Measurements from ENCODE around the gene FUT7. TPM values are rescaled to one million over a fixed set of nuclear protein-coding genes. Genes with fewer than 3 reads are reported as not detected.

Gene FUT7
- total and polyA plus RNA-seq, 9 of the 15 experiments (the other 6 are each of a cell fraction or from before 2014, with no cell fraction given), result not detected

DNA sequence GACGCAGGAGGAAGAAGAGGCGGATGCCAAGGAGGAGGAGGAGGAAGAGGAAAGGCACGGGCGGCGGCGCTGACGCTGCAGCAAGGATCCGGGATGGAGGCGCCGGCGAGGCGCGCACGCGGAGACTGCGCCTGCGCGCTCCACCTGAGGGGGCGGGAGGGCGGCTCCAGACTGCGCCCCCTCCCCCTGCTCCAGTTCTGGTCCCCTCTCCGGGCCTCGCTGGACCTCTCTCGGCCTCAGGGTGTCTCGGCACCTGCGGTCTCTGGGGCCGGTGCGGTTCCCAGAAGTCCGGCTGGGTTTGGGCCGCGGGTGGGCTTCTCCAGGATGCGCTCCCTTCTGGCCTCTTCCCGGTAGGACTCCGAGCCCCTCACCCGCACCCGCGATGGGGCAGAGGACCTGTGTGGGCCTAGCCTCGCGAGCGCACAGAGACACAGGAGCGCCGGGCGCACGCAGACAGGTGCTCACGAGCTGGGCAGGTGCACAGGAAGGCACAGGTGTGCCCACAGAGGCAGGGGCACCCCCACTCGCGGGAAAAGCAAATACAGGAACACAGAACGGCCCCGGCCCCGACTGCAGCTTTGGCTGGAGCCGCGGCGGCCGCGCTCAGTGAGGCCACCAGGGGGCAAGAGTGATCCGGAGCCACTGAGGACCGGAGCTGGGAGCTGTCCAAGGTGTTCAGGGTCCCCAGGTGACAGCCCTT is 14.3 kb upstream of the FUT7 start, which contains the start of gene NPDC1 (continued):
- TF ChIP-seq, protein P1, sequence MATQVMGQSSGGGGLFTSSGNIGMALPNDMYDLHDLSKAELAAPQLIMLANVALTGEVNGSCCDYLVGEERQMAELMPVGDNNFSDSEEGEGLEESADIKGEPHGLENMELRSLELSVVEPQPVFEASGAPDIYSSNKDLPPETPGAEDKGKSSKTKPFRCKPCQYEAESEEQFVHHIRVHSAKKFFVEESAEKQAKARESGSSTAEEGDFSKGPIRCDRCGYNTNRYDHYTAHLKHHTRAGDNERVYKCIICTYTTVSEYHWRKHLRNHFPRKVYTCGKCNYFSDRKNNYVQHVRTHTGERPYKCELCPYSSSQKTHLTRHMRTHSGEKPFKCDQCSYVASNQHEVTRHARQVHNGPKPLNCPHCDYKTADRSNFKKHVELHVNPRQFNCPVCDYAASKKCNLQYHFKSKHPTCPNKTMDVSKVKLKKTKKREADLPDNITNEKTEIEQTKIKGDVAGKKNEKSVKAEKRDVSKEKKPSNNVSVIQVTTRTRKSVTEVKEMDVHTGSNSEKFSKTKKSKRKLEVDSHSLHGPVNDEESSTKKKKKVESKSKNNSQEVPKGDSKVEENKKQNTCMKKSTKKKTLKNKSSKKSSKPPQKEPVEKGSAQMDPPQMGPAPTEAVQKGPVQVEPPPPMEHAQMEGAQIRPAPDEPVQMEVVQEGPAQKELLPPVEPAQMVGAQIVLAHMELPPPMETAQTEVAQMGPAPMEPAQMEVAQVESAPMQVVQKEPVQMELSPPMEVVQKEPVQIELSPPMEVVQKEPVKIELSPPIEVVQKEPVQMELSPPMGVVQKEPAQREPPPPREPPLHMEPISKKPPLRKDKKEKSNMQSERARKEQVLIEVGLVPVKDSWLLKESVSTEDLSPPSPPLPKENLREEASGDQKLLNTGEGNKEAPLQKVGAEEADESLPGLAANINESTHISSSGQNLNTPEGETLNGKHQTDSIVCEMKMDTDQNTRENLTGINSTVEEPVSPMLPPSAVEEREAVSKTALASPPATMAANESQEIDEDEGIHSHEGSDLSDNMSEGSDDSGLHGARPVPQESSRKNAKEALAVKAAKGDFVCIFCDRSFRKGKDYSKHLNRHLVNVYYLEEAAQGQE (IDR thresholded peaks at IDR 0.05; ENCODE audit: borderline replicate concordance), result peak; percentile 100
- TF ChIP-seq, protein P1 (CRISPR knock-in tag; IDR thresholded peaks at IDR 0.05; ENCODE audit: low read depth), result peak; percentile 98
- TF ChIP-seq TGIF2 (CRISPR knock-in tag; IDR thresholded peaks at IDR 0.05), result 0 out of 2 replicates have a peak, but pooled peaks have one; percentile 48
- peak; percentile 34; the same call in 1 of the 2 replicates for TF ChIP-seq NFXL1 (CRISPR knock-in tag; IDR thresholded peaks at IDR 0.05)
- no peak for TF ChIP-seq HNRNPLL (IDR thresholded peaks at IDR 0.05; ENCODE audit: low read depth, low read length, poor library complexity, severe bottlenecking)
- TF ChIP-seq, protein P2, sequence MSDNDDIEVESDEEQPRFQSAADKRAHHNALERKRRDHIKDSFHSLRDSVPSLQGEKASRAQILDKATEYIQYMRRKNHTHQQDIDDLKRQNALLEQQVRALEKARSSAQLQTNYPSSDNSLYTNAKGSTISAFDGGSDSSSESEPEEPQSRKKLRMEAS (CRISPR knock-in tag; IDR thresholded peaks at IDR 0.05), result 0 out of 2 replicates have a peak, but pooled peaks have one; percentile 37
- TF ChIP-seq, protein P3, sequence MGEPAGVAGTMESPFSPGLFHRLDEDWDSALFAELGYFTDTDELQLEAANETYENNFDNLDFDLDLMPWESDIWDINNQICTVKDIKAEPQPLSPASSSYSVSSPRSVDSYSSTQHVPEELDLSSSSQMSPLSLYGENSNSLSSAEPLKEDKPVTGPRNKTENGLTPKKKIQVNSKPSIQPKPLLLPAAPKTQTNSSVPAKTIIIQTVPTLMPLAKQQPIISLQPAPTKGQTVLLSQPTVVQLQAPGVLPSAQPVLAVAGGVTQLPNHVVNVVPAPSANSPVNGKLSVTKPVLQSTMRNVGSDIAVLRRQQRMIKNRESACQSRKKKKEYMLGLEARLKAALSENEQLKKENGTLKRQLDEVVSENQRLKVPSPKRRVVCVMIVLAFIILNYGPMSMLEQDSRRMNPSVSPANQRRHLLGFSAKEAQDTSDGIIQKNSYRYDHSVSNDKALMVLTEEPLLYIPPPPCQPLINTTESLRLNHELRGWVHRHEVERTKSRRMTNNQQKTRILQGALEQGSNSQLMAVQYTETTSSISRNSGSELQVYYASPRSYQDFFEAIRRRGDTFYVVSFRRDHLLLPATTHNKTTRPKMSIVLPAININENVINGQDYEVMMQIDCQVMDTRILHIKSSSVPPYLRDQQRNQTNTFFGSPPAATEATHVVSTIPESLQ (CRISPR knock-in tag; IDR thresholded peaks at IDR 0.05), result no peak
- TF ChIP-seq CREB1 (IDR thresholded peaks at IDR 0.05), result no peak
- 0 out of 2 replicates have a peak, but pooled peaks have one; percentile 33 for TF ChIP-seq CREB1 (CRISPR knock-in tag; IDR thresholded peaks at IDR 0.05)
- TF ChIP-seq, protein P4, sequence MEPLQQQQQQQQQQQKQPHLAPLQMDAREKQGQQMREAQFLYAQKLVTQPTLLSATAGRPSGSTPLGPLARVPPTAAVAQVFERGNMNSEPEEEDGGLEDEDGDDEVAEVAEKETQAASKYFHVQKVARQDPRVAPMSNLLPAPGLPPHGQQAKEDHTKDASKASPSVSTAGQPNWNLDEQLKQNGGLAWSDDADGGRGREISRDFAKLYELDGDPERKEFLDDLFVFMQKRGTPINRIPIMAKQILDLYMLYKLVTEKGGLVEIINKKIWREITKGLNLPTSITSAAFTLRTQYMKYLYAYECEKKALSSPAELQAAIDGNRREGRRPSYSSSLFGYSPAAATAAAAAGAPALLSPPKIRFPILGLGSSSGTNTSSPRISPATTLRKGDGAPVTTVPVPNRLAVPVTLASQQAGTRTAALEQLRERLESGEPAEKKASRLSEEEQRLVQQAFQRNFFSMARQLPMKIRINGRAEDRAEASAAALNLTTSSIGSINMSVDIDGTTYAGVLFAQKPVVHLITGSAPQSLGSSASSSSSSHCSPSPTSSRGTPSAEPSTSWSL (CRISPR knock-in tag; IDR thresholded peaks at IDR 0.05; ENCODE audit: borderline replicate concordance), result no peak
- 0 out of 2 replicates have a peak, but pooled peaks have one; percentile 22 for TF ChIP-seq ZNF766 (CRISPR knock-in tag; conservative IDR thresholded peaks at IDR 0.05)
- TF ChIP-seq MED1 (CRISPR knock-in tag; IDR thresholded peaks at IDR 0.05; ENCODE audit: borderline replicate concordance), result no peak
- no peak for TF ChIP-seq ZNF507 (tag; conservative IDR thresholded peaks at IDR 0.05)
- TF ChIP-seq SIN3B (IDR thresholded peaks at IDR 0.05; ENCODE audit: low read depth), result no peak
- 0 out of 2 replicates have a peak, but pooled peaks have one; percentile 43 for TF ChIP-seq CC2D1A (IDR thresholded peaks at IDR 0.05)
- TF ChIP-seq HDAC2 (IDR thresholded peaks at IDR 0.05), result peak; percentile 69; the same call in 1 of the 2 replicates
- no peak for TF ChIP-seq PHB (CRISPR knock-in tag; IDR thresholded peaks at IDR 0.05)
